Astrocyte (in vitro differentiated cells and primary cell): ENCODE results near the gene IPCEF1. TPM values are rescaled to one million over a fixed set of nuclear protein-coding genes. Genes with fewer than 3 reads are reported as not detected.

Source experiments
- DNase-seq: peaks from one replicate; pipeline ENCODE4 v3.0.0-alpha.2; 2010; ENCODE audit warnings: low read depth
- FAIRE-seq: peaks from 2 replicates; lab custom pipeline; 2011; peaks lifted over from hg19 to GRCh38; lab: Jason Lieb, UNC
- H2AFZ ChIP-seq: 2 replicates; pipeline ENCODE4 v1.6.0; 2012; ENCODE audit warnings: low read depth, low read length, inconsistent platforms
- H3K27ac ChIP-seq: 2 replicates; pipeline ENCODE4 v1.5.1; 2011; ENCODE audit warnings: low read depth, low read length, inconsistent platforms
- H3K27me3 ChIP-seq: 2 replicates; pipeline ENCODE4 v1.6.0; 2011; ENCODE audit warnings: low read length, inconsistent platforms; ENCODE audit not compliant: insufficient read depth
- H3K36me3 ChIP-seq: 2 replicates; pipeline ENCODE4 v1.5.1; 2011; ENCODE audit warnings: low read length, inconsistent platforms; ENCODE audit not compliant: insufficient read depth
- H3K4me1 ChIP-seq: 2 replicates; pipeline ENCODE4 v1.5.1; 2011; ENCODE audit warnings: low read length, inconsistent platforms; ENCODE audit not compliant: insufficient read depth
- H3K4me2 ChIP-seq: 2 replicates; pipeline ENCODE4 v1.6.0; 2012; ENCODE audit warnings: low read length, inconsistent platforms
- H3K4me3 ChIP-seq: 2 replicates; pipeline ENCODE4 v1.5.1; 2011; ENCODE audit warnings: low read depth, mild to moderate bottlenecking, low read length, inconsistent platforms; ENCODE audit not compliant: insufficient read depth
- H3K79me2 ChIP-seq: 2 replicates; pipeline ENCODE4 v1.6.0; 2012; ENCODE audit warnings: mild to moderate bottlenecking, low read length, inconsistent platforms; ENCODE audit not compliant: insufficient read depth
- H3K9ac ChIP-seq: 2 replicates; pipeline ENCODE4 v1.6.0; 2012; ENCODE audit warnings: mild to moderate bottlenecking, low read length, inconsistent platforms
- H3K9me3 ChIP-seq: 2 replicates; pipeline ENCODE4 v1.5.1; 2012; ENCODE audit warnings: low read depth, mild to moderate bottlenecking, low read length, inconsistent platforms; ENCODE audit not compliant: insufficient read depth
- H4K20me1 ChIP-seq: 2 replicates; pipeline ENCODE4 v1.6.0; 2012; ENCODE audit warnings: low read length, inconsistent platforms; ENCODE audit not compliant: insufficient read depth
- H3K27ac Mint-ChIP-seq: one replicate; pipeline ENCODE4 v1.8.0; 2021; ENCODE audit warnings: mild to moderate bottlenecking, mixed read lengths; ENCODE audit not compliant: unreplicated experiment
- H3K27me3 Mint-ChIP-seq: one replicate; pipeline ENCODE4 v1.8.0; 2021; ENCODE audit warnings: low read depth, mixed read lengths; ENCODE audit not compliant: unreplicated experiment
- H3K36me3 Mint-ChIP-seq: one replicate; pipeline ENCODE4 v1.8.0; 2021; ENCODE audit warnings: low read depth, mixed read lengths; ENCODE audit not compliant: unreplicated experiment
- H3K4me1 Mint-ChIP-seq: one replicate; pipeline ENCODE4 v1.8.0; 2021; ENCODE audit warnings: low read depth, mixed read lengths; ENCODE audit not compliant: unreplicated experiment
- H3K4me3 Mint-ChIP-seq: one replicate; pipeline ENCODE4 v1.8.0; 2021; ENCODE audit warnings: mild to moderate bottlenecking, moderate library complexity, mixed read lengths; ENCODE audit not compliant: unreplicated experiment
- H3K9me3 Mint-ChIP-seq: one replicate; pipeline ENCODE4 v1.8.0; 2021; ENCODE audit warnings: mild to moderate bottlenecking, mixed read lengths; ENCODE audit not compliant: unreplicated experiment
- EZH2 ChIP-seq: IDR thresholded peaks from 2 replicates; pipeline ENCODE4 v1.6.1; 2012; ENCODE audit warnings: mild to moderate bottlenecking, low read length, inconsistent platforms; ENCODE audit not compliant: insufficient read depth
- total RNA-seq: library from RNA; stranded (reverse); gene quantifications from 2 replicates; pipeline ENCODE4 v1.2.1, GENCODE V29; 2021
- TF ChIP-seq, protein P1 (sequence below): IDR thresholded peaks from 2 replicates; pipeline ENCODE4 v1.5.1; 2011; ENCODE audit warnings: low read depth, mild to moderate bottlenecking, inconsistent platforms, low read length, moderate library complexity; ENCODE audit not compliant: insufficient read depth

IPCEF1 gene
- total RNA-seq, 1 donor from 2014 or later, result 0.16 TPM

DNA sequence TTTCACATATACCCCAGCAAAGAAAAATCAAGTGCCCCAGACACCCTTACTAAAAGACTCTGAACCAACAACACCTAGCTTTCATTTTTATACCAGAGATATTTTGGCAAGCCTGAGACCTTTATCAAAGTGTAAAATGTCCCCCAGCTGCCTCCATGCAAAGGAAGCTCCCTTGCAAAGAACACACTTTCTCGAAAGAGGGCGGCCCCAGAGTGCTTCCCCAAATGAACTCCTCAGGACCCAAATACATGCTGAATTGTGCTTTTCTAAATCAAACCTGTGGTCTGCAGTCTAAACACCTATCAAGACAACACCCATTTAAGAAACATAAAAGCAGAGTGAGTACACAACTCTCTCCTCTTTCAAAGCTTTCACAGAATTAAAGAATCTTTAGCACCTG, 490 bp downstream of the IPCEF1 start:
- H3K9me3 Mint-ChIP-seq, result no peaks in the 10 kb centered on the region
- no peak overlapping the region for H3K4me3 Mint-ChIP-seq
- H3K36me3 Mint-ChIP-seq, result no peaks in the 10 kb centered on the region
- FAIRE-seq (no peak), DNase-seq (no peak)
- H3K4me1 Mint-ChIP-seq, result peaks cover 1% of the 10 kb centered on the region
- no peak overlapping the region for H3K27ac Mint-ChIP-seq
- no peaks in the 10 kb centered on the region for H3K36me3 ChIP-seq
- H3K27me3 Mint-ChIP-seq, result peaks cover 1% of the 10 kb centered on the region
- TF ChIP-seq EZH2, result no peak
- TF ChIP-seq, protein P1, sequence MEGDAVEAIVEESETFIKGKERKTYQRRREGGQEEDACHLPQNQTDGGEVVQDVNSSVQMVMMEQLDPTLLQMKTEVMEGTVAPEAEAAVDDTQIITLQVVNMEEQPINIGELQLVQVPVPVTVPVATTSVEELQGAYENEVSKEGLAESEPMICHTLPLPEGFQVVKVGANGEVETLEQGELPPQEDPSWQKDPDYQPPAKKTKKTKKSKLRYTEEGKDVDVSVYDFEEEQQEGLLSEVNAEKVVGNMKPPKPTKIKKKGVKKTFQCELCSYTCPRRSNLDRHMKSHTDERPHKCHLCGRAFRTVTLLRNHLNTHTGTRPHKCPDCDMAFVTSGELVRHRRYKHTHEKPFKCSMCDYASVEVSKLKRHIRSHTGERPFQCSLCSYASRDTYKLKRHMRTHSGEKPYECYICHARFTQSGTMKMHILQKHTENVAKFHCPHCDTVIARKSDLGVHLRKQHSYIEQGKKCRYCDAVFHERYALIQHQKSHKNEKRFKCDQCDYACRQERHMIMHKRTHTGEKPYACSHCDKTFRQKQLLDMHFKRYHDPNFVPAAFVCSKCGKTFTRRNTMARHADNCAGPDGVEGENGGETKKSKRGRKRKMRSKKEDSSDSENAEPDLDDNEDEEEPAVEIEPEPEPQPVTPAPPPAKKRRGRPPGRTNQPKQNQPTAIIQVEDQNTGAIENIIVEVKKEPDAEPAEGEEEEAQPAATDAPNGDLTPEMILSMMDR, result no peak
- no peak overlapping the region for H3K4me2 ChIP-seq
- no peak overlapping the region for H3K27ac ChIP-seq
- no peaks in the 10 kb centered on the region for H3K79me2 ChIP-seq
- H4K20me1 ChIP-seq, result no peaks in the 10 kb centered on the region
- H3K27me3 ChIP-seq, result no peaks in the 10 kb centered on the region
- H3K9ac ChIP-seq, result no peak overlapping the region
- no peak overlapping the region for H3K4me3 ChIP-seq
- no peak overlapping the region for H2AFZ ChIP-seq
- no peaks in the 10 kb centered on the region for H3K9me3 ChIP-seq
- peaks cover 3% of the 10 kb centered on the region for H3K4me1 ChIP-seq

DNA sequence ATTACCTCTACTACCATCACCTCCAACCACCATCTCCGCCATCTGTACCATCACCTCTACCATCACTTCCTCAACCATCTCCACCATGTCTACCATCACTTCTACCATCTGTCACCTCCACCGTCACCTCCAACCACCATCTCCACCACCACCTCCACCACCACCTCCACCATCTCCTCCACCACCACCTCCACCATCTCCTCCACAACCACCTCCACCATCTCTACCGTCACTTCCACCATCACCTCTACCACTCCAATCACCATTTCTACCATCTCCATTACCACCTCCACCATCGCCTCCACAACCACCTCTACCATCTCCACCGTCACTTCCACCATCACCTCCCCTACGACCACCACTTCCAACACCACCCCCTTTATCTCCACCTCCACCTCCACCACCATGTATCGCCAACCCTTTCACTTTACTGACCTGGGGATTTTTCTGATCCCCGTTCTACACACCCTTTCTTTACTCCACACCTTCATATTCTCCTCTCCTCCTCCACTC, 2.3 kb downstream of the IPCEF1 start:
- no peak overlapping the region for H3K27ac ChIP-seq
- H3K79me2 ChIP-seq, result no peaks in the 10 kb centered on the region
- no peaks in the 10 kb centered on the region for H3K9me3 Mint-ChIP-seq
- H3K4me3 Mint-ChIP-seq, result no peak overlapping the region
- H3K4me2 ChIP-seq, result no peak overlapping the region
- no peaks in the 10 kb centered on the region for H3K9me3 ChIP-seq
- H3K27ac Mint-ChIP-seq, result no peak overlapping the region
- peaks cover 1% of the 10 kb centered on the region for H3K4me1 Mint-ChIP-seq
- FAIRE-seq (no peak), DNase-seq (no peak)
- H3K27me3 ChIP-seq, result no peaks in the 10 kb centered on the region
- no peaks in the 10 kb centered on the region for H3K27me3 Mint-ChIP-seq
- no peak overlapping the region for H2AFZ ChIP-seq
- TF ChIP-seq EZH2, result no peak
- TF ChIP-seq, protein P1, result no peak
- no peaks in the 10 kb centered on the region for H3K36me3 Mint-ChIP-seq
- no peaks in the 10 kb centered on the region for H3K4me1 ChIP-seq
- no peaks in the 10 kb centered on the region for H4K20me1 ChIP-seq
- H3K9ac ChIP-seq, result no peak overlapping the region
- H3K4me3 ChIP-seq, result no peak overlapping the region
- no peaks in the 10 kb centered on the region for H3K36me3 ChIP-seq

DNA sequence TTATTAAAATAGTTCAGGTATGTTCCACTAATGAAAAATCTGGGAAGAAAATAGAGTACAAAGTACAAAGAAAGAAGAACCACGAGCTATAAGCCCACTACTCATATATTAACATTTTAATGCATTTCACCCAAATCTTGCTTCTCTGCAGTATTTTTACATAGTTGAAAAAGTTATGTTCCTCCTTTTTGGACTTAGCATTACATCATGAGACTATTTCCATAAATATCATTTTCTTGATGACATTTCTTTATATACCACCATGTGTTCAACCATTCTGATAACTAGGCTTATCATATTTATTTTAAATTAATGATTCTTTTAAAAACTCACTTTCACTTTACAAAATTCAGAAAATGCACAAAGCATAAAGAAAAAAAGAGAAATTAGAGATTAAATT, 3.0 kb downstream of the IPCEF1 start:
- Histone ChIP-seq H3K4me1 (no peaks in the 10 kb centered on the region), H4K20me1 (no peaks in the 10 kb centered on the region), H3K36me3 (no peaks in the 10 kb centered on the region), H3K9ac (no peak overlapping the region), H3K9me3 (no peaks in the 10 kb centered on the region), H3K4me3 (no peak overlapping the region), H3K4me2 (no peak overlapping the region), H2AFZ (no peak overlapping the region), H3K27ac (no peak overlapping the region), H3K79me2 (no peaks in the 10 kb centered on the region), H3K27me3 (no peaks in the 10 kb centered on the region)
- no peak for TF ChIP-seq EZH2
- TF ChIP-seq, protein P1, result no peak
- DNase-seq (no peak), FAIRE-seq (no peak)
- Mint-ChIP-seq H3K4me3 (no peak overlapping the region), H3K27ac (no peak overlapping the region), H3K27me3 (no peaks in the 10 kb centered on the region), H3K9me3 (no peaks in the 10 kb centered on the region), H3K36me3 (no peaks in the 10 kb centered on the region), H3K4me1 (peaks cover 1% of the 10 kb centered on the region)
